ENCODE measurements around the gene LSR. TPM values are rescaled to one million over a fixed set of nuclear protein-coding genes. Genes with fewer than 3 reads are reported as not detected.

The LSR gene
- polyA plus RNA-seq, 1 experiment: 0.32 TPM

GRCh38 chr19:35294859-35295791 lies 46.3 kb downstream of the LSR start:
- ChIA-PET POLR2A (no interaction called here), CTCF (no interaction called here)
- H3K9me3 ChIP-seq (ENCODE audit: control insufficient read depth, insufficient read depth, low read length): peaks cover 16% of the 10 kb centered on the region; the same call in 1 of the 2 replicates
- DNase-seq (ENCODE audit: low read depth, low spot score): no peak
- H3K27ac ChIP-seq (ENCODE audit: low read depth, low read length): no peak overlapping the region
- TF ChIP-seq CTCF (IDR thresholded peaks at IDR 0.05; ENCODE audit: low read depth, low read length): no peak
- H3K27me3 ChIP-seq (ENCODE audit: control insufficient read depth, insufficient read depth, low read length): peaks cover 14% of the 10 kb centered on the region
- no peak overlapping the region for H3K4me3 ChIP-seq (ENCODE audit: low read depth, low read length)

DNA sequence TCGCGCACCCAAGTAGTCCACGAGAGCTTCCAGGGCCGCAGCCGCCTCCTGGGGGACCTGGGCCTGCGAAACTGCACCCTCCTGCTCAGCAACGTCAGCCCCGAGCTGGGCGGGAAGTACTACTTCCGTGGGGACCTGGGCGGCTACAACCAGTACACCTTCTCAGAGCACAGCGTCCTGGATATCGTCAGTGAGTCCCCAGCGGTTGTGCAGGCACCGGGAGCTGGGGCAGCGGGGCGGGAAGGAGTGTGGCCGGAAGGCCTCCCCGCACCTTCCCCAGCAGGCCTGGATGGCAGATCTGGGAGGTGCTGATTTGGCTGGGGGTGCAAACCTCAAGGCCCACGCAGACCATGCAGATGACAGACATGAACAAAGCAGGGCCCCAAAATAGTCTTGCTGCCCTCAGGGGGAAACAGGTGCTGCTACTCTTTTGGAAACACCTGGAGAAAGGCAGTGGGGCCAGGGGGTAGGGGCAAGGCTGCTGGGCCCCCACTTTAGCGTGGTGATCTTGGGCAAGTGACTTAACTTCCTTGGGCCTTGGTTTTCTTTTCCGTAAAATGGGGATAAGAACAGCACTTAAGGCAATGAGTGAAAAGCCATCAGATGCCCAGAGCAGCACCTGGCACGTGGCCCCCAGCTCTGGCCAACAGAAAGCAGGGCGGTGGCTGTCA lies 47.1 kb downstream of the LSR start:
- POLR2A ChIA-PET: no interaction called here

DNA sequence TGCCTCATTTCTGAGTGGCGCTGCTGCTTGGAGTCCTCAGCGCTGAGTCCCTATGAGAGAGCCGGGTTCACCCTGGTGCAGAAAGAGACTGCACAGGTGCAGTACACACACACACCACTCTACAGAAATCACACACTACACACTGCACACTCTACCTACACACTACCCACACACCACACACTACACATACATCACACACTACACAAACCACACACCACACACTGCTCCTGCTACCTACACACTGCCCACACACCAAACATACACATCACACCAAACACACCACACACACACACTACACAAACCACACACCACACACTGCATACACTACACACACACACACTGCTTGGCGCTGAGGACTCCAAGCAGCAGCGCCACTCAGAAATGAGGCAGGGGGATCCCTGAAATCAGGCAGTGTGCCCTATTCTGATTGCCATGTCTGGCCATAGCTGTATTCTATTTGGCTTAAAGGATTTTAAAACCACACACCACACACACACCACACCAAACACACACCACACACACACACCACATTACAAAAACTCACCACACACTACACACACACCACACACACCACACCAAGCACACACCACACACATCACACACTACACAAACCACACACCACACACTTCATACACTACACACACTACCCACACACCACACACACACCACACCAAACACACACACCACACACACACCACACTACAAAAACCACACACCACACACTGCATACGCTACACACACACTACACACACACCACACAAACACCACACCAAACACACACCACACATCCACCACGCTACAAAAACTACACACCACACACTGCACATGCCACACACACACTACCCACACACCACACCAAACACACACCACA lies 48.1 kb downstream of the LSR start:
- CTCF ChIA-PET: no interaction called here
- POLR2A ChIA-PET: interaction anchor here (0.6 kb wide), 1 partner anchor 65 kb away, joined by 4 read pairs; no protein-coding TSS in a partner anchor
- Histone ChIP-seq H3K9me3 (ENCODE audit: control insufficient read depth, insufficient read depth, low read length) (peaks cover 16% of the 10 kb centered on the region; the same call in 1 of the 2 replicates), H3K4me3 (ENCODE audit: low read depth, low read length) (no peak overlapping the region), H3K27me3 (ENCODE audit: control insufficient read depth, insufficient read depth, low read length) (peaks cover 14% of the 10 kb centered on the region), H3K27ac (ENCODE audit: low read depth, low read length) (no peak overlapping the region)
- no peak for DNase-seq (ENCODE audit: low read depth, low spot score)
- TF ChIP-seq CTCF (IDR thresholded peaks at IDR 0.05; ENCODE audit: low read depth, low read length): no peak

More for the DNA sequence above, 47.1 kb downstream of the LSR start:
- no peak for DNase-seq (ENCODE audit: low read depth, low spot score)
- peaks cover 14% of the 10 kb centered on the region for H3K27me3 ChIP-seq (ENCODE audit: control insufficient read depth, insufficient read depth, low read length)
- CTCF ChIA-PET: no interaction called here
- H3K9me3 ChIP-seq (ENCODE audit: control insufficient read depth, insufficient read depth, low read length): peaks cover 16% of the 10 kb centered on the region; the same call in 1 of the 2 replicates
- no peak overlapping the region for H3K4me3 ChIP-seq (ENCODE audit: low read depth, low read length)
- no peak overlapping the region for H3K27ac ChIP-seq (ENCODE audit: low read depth, low read length)
- no peak for TF ChIP-seq CTCF (IDR thresholded peaks at IDR 0.05; ENCODE audit: low read depth, low read length)

GRCh38 chr19:35297515-35297848 lies 48.7 kb downstream of the LSR start:
- no peak for TF ChIP-seq CTCF (IDR thresholded peaks at IDR 0.05; ENCODE audit: low read depth, low read length)
- DNase-seq (ENCODE audit: low read depth, low spot score): no peak
- ChIA-PET CTCF (no interaction called here), POLR2A (no interaction called here)
- Histone ChIP-seq H3K4me3 (ENCODE audit: low read depth, low read length) (no peak overlapping the region), H3K27ac (ENCODE audit: low read depth, low read length) (no peak overlapping the region), H3K9me3 (ENCODE audit: control insufficient read depth, insufficient read depth, low read length) (peaks cover 16% of the 10 kb centered on the region; the same call in 1 of the 2 replicates), H3K27me3 (ENCODE audit: control insufficient read depth, insufficient read depth, low read length) (peaks cover 16% of the 10 kb centered on the region)

All from AG04450 (cell line).